Neural cell (in vitro differentiated cells): ENCODE data around the gene MAP2K7. TPM values are rescaled to one million over a fixed set of nuclear protein-coding genes. Genes with fewer than 3 reads are reported as not detected.

Source experiments
- H2AFZ ChIP-seq: fragments of 200-600, 300-800 bp; sonication (generic), shearing (Covaris generic); 2 replicates; pipeline ENCODE4 v1.6.0; 2014; ENCODE audit warnings: low read depth, mild to moderate bottlenecking, antibody characterized with exemption, low read length, moderate library complexity
- H3F3A ChIP-seq: fragments of 200-600 bp; shearing (Covaris generic); 2 replicates; pipeline ENCODE4 v1.6.1; 2016; ENCODE audit warnings: mild to moderate bottlenecking, moderate library complexity, mixed read lengths, antibody characterized with exemption, low read length; ENCODE audit not compliant: insufficient read depth, poor library complexity, severe bottlenecking
- H3K27ac ChIP-seq: fragments of 200-600, 300-800 bp; sonication (generic), shearing (Covaris generic); 2 replicates; pipeline ENCODE4 v1.5.1; 2014; ENCODE audit warnings: mild to moderate bottlenecking, low read length, moderate library complexity
- H3K27me3 ChIP-seq: fragments of 300-800, 200-600 bp; sonication (generic), shearing (Covaris generic); 2 replicates; pipeline ENCODE4 v1.6.0; 2014; ENCODE audit warnings: mild to moderate bottlenecking, low read depth, low read length, moderate library complexity; ENCODE audit not compliant: insufficient read depth
- H3K36me3 ChIP-seq: fragments of 300-800, 200-600 bp; sonication (generic), shearing (Covaris generic); 2 replicates; pipeline ENCODE4 v1.5.1; 2014; ENCODE audit warnings: mild to moderate bottlenecking, antibody characterized with exemption, low read length, moderate library complexity; ENCODE audit not compliant: insufficient read depth
- H3K4me2 ChIP-seq: fragments of 300-800, 200-600 bp; sonication (generic), shearing (Covaris generic); 2 replicates; pipeline ENCODE4 v1.6.0; 2014; ENCODE audit warnings: mild to moderate bottlenecking, low read length
- H3K4me3 ChIP-seq: fragments of 300-800, 200-600 bp; sonication (generic), shearing (Covaris generic); 2 replicates; pipeline ENCODE4 v1.5.1; 2014; ENCODE audit warnings: mild to moderate bottlenecking, low read length, moderate library complexity
- H3K79me2 ChIP-seq: fragments of 200-600 bp; shearing (Covaris generic); replicated peaks from 2 replicates; pipeline ENCODE4 v1.6.0; 2014; ENCODE audit warnings: mild to moderate bottlenecking, low read length, moderate library complexity; ENCODE audit not compliant: insufficient read depth
- H3K9ac ChIP-seq: fragments of 300-800, 200-600 bp; sonication (generic), shearing (Covaris generic); 2 replicates; pipeline ENCODE4 v1.6.1; 2016; ENCODE audit warnings: mild to moderate bottlenecking, low read length, mixed read lengths
- H3K9me2 ChIP-seq: fragments of 200-600 bp; shearing (Covaris generic); 2 replicates; pipeline ENCODE4 v1.6.1; 2016; ENCODE audit warnings: mild to moderate bottlenecking, low read length, mixed read lengths; ENCODE audit not compliant: insufficient read depth
- H3K9me3 ChIP-seq: fragments of 200-600, 300-800 bp; sonication (generic), shearing (Covaris generic); 2 replicates; pipeline ENCODE4 v1.6.1; 2016; ENCODE audit warnings: mild to moderate bottlenecking, mixed run types, low read length, moderate library complexity, mixed read lengths
- H4K20me1 ChIP-seq: fragments of 200-600 bp; shearing (Covaris generic); 2 replicates; pipeline ENCODE4 v1.6.1; 2016; ENCODE audit warnings: mild to moderate bottlenecking, mixed run types; ENCODE audit not compliant: insufficient read depth
- CTCF ChIP-seq: fragments of 450-650 bp; IDR thresholded peaks from 2 replicates; pipeline ENCODE4 v1.5.1; 2014; ENCODE audit warnings: antibody characterized with exemption, mild to moderate bottlenecking, moderate library complexity; ENCODE audit not compliant: poor library complexity, severe bottlenecking
- EP300 ChIP-seq: fragments of 450-650 bp; conservative IDR thresholded peaks from 2 replicates; pipeline ENCODE4 v1.6.1; 2014; ENCODE audit warnings: antibody characterized with exemption, mild to moderate bottlenecking, moderate library complexity; ENCODE audit not compliant: poor library complexity, severe bottlenecking
- EZH2 ChIP-seq: fragments of 200-600, 300-800 bp; shearing (Covaris generic), sonication (generic); IDR thresholded peaks from 2 replicates; pipeline ENCODE4 v1.6.1; 2014; ENCODE audit warnings: antibody characterized with exemption, low read length, borderline replicate concordance, mild to moderate bottlenecking; ENCODE audit not compliant: insufficient read depth, poor library complexity, severe bottlenecking
- MXI1 ChIP-seq: fragments of 450-650 bp; conservative IDR thresholded peaks from 2 replicates; pipeline ENCODE4 v1.6.1; 2014; ENCODE audit warnings: antibody characterized with exemption, mild to moderate bottlenecking; ENCODE audit not compliant: poor library complexity, severe bottlenecking
- POLR2AphosphoS5 ChIP-seq: IDR thresholded peaks from 2 replicates; pipeline ENCODE4 v1.6.1; 2012
- RAD21 ChIP-seq: fragments of 450-650 bp; conservative IDR thresholded peaks from 2 replicates; pipeline ENCODE4 v1.6.1; 2014; ENCODE audit warnings: antibody characterized with exemption, mild to moderate bottlenecking, moderate library complexity
- REST ChIP-seq: IDR thresholded peaks from 2 replicates; pipeline ENCODE4 v1.6.1; 2012; ENCODE audit warnings: borderline replicate concordance
- SMC3 ChIP-seq: fragments of 450-650 bp; conservative IDR thresholded peaks from 2 replicates; pipeline ENCODE4 v1.6.1; 2014; ENCODE audit warnings: antibody characterized with exemption, mild to moderate bottlenecking, moderate library complexity; ENCODE audit not compliant: poor library complexity
- TAF1 ChIP-seq: IDR thresholded peaks from 2 replicates; pipeline ENCODE4 v1.6.1; 2012; ENCODE audit warnings: low read depth
- polyA plus RNA-seq: library from polyadenylated mRNA; depleted of rRNA; stranded (reverse); fragments of >200 nt; gene quantifications from 2 replicates; pipeline ENCODE4 v1.2.3, GENCODE V29; 2014

Gene MAP2K7
- polyA plus RNA-seq, 1 donor from 2014 or later: 9.2 TPM

- Histone ChIP-seq H3K4me2 (no peak overlapping the region), H3K9me3 (no peaks in the 10 kb centered on the region), H3K27ac (no peak overlapping the region), H3K4me3 (no peak overlapping the region), H3K36me3 (no peaks in the 10 kb centered on the region), H3K79me2 (no peaks in the 10 kb centered on the region), H3F3A (no peaks in the 10 kb centered on the region), H2AFZ (no peak overlapping the region), H4K20me1 (no peaks in the 10 kb centered on the region), H3K9ac (no peak overlapping the region), H3K27me3 (peaks cover 13% of the 10 kb centered on the region), H3K9me2 (no peaks in the 10 kb centered on the region)
- TF ChIP-seq EP300 (no peak), RAD21 (no peak), CTCF (no peak), MXI1 (no peak), EZH2 (no peak)
These were observed 19.7 kb upstream of the MAP2K7 start for GRCh38 chr19:7883796-7884570.

- Histone ChIP-seq H3F3A (no peaks in the 10 kb centered on the region), H3K27me3 (peaks cover 15% of the 10 kb centered on the region), H3K79me2 (no peaks in the 10 kb centered on the region), H4K20me1 (no peaks in the 10 kb centered on the region), H2AFZ (no peak overlapping the region), H3K9ac (no peak overlapping the region), H3K36me3 (no peaks in the 10 kb centered on the region), H3K27ac (no peak overlapping the region), H3K9me3 (no peaks in the 10 kb centered on the region), H3K9me2 (no peaks in the 10 kb centered on the region), H3K4me2 (no peak overlapping the region), H3K4me3 (no peak overlapping the region)
- TF ChIP-seq POLR2AphosphoS5 (no peak), EP300 (no peak), RAD21 (no peak), REST (no peak), CTCF (no peak), EZH2 (no peak), TAF1 (no peak), MXI1 (no peak), SMC3 (no peak)
These were observed 17.9 kb upstream of the MAP2K7 start for GRCh38 chr19:7885818-7886217.
